GM20431 (cell line): Measurements from ENCODE around the gene C11orf16.
"Not testable (repeated sequence)": the region's sequence is repeated elsewhere in the genome, so short reads cannot be mapped to it uniquely, and the experiment has no call there.

ENCODE experiments used
- in situ Hi-C: fragments of 300-500 bp; cut with MseI, MboI; formaldehyde crosslinking; loops from one replicate; pipeline ENCODE4 v1.15.0; 2020; ENCODE audit warnings: low sequenced_read_pairs; ENCODE audit not compliant: unreplicated experiment

C11orf16 gene

DNA sequence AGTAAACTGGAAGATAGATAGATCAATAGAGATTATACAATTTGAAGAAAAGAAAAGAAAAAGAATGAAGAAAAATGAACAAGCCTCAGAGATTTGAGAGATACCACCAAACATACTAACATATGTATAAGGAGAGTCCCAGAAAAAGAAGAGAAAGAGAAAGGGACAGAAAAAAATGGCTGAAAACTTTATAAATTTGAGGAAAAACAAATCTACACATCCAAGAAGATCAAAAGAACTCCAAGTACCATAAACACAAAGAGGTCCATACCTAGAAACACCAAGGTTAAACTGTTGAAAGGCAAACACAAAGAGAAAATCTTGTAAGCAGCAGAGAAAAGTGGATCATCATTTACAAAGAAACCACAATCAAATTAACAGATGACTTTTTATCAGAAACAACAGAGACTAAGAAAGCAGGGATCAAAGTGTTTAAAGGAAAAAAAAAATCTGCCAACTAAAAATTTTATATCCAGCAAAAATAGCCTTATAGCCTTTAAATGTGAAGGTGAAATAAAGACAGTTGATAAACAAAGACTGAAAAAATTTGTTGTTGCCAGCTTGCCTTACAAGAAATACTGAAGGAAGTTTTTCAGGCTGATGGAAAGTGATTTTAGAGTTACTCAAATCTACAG, 33.5 kb downstream of the C11orf16 start:
- in situ Hi-C loops = no loop called here

DNA sequence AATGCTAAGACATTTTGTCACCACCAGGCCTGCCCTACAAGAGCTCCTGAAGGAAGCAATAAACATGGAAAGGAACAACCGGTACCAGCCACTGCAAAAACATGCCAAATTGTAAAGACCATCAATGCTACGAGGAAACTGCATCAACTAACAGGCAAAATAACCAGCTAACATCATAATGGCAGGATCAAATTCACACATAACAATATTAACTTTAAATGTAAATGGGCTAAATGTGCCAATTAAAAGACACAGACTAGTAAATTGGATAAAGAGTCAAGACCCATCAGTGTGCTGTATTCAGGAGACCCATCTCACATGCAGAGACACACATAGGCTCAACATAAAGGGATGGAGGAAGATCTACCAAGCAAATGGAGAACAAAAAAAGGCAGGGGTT, 41.6 kb downstream of the C11orf16 start:
- in situ Hi-C loops = not testable (repeated sequence)

DNA sequence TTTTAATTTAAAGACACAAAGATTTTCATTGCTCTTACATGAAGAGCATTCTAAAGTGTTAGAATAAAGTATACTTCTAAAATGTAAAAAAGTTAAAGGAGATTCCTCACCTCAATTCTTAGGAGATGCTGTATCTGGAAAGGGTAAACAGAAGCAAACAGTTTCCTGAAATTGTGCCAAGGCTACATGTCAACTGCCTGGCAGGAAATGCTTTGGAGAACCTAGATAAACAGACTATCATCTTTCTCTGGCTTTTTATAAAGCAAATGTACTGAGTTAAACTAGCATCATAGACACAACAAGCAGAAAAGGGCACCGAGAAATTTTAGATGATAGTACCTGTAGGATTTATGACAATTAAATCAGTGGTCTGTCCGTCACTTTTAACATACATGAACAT, 46.4 kb downstream of the C11orf16 start:
- in situ Hi-C loops = no loop called here

DNA sequence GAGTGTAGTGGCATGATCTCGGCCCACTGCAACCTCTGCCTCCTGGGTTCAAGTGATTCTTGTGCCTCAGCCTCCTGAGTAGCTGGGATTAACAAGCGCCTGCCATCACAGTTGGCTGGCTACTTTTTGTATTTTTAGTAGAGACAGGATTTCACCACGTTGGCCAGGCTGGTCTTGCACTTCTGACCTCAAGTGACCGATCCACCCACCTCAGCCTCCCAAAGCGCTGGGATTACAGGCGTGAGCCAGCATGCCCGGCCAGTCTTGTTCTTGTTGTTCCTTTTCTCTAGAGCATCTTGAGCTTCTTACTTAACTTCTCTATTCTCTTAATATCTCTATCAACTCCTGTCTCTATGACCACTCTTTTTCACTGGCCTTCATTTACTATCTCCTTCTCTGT, 51.2 kb downstream of the C11orf16 start:
- in situ Hi-C loops = not testable (repeated sequence)

DNA sequence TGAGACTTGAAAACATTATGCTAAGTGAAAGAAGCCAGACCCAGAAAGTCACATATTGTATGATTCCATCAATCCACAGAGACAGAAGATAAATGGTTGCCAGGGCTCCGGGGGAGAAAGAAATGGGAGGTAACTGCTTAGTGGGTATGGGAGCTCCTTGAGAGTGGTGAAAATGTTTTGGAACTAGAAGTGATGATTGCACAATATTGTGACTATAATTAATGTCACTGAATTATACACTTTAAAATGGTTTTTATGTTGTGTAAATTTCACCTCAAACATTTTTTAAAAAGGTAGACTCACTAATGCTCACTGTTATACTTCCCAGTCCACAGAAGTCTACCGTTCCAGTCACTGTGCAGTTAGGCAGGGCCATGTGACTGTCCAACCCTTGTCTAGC, 54.0 kb downstream of the C11orf16 start:
- in situ Hi-C loops = no loop called here

DNA sequence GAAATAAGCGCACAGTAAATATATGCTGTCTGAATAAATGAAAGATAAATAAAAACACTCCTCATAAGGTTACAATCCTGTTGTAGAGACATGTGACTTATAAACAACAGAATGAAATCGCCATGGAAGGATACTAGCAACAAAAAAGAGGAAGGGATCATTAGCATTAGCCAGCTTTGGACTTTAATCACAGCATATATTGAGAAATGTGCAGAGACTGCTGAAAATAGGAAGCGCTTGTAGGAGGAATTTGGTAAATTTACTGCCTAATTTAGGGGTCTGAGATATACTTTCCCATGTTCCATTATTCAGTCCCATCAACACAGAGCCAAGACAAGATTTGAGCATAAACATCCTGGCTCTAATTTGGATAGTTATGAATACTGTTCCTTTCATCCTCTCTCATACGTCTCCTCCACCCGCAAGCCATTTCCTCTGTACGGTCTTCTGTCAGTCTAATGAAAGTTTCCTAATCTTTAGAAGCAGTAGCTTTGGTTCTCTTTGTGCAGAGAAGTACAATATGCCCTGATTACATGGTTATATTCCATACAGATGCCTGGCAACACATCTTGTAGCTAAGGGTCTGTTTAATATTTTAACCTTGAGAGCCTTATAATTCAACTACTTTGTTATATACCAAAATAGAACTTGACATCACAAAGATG, 58.9 kb downstream of the C11orf16 start:
- in situ Hi-C loops = no loop called here

DNA sequence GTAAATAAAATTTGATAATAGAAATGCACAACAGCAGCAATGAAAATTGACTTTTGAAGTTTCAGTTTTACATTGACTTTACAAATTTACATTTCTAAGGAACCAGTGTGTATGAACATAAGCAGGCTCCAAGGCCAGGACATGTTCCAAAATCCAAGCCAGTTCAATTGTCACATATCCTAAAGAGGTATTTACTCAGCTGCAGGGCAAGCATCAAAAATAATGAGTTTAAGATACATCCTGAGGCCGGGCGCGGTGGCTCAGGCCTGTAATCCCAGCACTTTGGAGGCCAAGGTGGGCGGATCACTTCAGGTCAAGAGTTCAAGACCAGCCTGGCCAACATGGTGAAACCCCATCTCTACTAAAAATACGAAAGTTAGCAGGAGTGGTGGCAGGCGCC, 60.8 kb downstream of the C11orf16 start:
- in situ Hi-C loops = no loop called here

DNA sequence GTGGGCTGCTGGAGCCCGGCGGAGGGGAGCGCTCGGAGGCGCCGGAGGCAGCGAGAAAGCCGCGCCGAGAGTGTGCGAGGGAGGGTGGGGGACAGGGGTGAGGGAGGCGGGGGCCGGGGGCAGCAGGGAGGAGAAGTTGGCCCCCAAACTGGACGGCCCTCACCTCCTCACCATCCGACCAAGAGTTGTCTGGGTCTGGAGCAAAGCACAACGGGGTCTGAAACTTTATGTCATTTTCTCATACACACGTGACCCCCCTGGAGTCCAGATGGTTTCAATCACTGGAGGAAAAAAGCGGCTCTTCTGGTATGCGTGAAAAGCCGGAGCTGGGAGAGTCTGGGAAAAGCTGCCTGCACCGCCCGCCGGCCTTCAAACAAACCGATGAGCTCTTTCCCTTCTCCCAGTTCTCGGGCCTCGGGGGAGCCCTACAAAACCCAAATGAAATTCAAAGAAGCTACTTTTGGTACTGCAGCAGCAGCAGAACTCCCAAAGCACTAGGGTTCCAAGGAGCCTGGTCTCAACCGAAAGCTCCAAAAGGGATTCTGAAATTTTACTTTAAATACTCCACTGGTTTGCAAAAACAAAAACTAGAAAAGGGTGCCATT, 61.5 kb downstream of the C11orf16 start:
- in situ Hi-C loops = no loop called here

DNA sequence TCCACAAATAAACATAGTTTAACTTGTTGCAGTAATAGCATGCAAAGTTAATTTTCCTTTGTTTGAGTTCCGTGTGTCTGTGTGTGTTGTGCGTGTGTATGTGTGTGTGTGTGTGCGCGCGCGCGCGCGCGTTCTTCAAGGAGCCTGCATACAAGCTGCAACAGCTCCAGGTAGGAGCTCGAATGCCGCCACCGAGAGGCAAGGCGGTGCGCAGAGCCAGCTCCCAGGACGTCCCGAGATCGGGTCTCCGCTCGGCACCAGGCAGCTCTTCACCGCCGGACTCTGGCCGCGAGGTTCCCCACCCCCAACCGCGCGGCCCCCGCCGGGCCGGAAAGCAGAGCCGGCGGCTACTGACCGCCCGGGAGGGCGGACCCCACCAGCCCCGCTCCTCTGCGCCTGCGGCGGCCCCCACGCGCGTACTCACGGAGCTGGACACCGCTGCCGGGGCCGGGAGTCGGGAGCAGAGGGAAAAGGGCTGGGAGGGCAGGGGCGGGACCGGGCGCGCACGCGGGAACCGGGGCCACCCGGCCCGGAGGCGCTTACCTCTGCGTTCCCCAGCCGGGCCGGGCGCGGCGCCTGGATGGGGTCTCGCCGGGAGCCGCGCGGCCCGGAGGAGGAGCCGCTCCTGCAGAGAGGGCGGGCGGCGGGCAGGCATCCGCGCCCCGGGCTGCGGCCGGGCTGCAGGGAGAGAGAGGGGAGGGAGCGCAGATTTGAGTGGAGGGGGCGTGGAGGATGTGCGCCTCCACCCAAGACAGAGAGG, 62.2 kb downstream of the C11orf16 start:
- in situ Hi-C loops = no loop called here
